ENCODE data around the gene PDXK.
A peak's percentile ranks its signal among the peaks of the same experiment; 100 is the strongest.
"Not testable (repeated sequence)": the region's sequence is repeated elsewhere in the genome, so short reads cannot be mapped to it uniquely, and the experiment has no call there.

The PDXK gene

GRCh38 chr21:43697758-43698643, 20.9 kb upstream of the PDXK start:
- DNase-seq (ENCODE audit: low spot score), result no peak

DNA sequence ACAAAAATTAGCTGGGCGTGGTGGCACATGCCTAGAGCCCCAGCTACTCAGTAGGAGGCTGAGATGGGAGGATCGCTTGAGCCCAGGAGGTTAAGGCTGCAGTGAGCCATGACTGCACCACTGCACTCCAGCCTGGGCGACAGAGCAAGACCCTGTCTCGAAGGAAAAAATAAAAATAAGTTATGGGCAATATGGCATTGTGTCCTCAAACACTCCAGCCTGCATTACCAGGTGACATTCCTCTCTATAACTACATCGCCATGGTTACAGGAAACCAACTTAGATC, 19.5 kb upstream of the PDXK start:
- DNase-seq (ENCODE audit: low spot score), result not testable (repeated sequence)

- DNase-seq (ENCODE audit: low spot score), result no peak
These were observed 18.9 kb upstream of the PDXK start for GRCh38 chr21:43699933-43700599.

- DNase-seq (ENCODE audit: low spot score), result no peak
These were observed 16.8 kb upstream of the PDXK start for GRCh38 chr21:43701936-43702784.

GRCh38 chr21:43702785-43703034, 16.2 kb upstream of the PDXK start:
- peak; percentile 53 for DNase-seq (ENCODE audit: low spot score)

GRCh38 chr21:43703035-43703880, 15.7 kb upstream of the PDXK start:
- peak; percentile 72 for DNase-seq (ENCODE audit: low spot score)

DNA sequence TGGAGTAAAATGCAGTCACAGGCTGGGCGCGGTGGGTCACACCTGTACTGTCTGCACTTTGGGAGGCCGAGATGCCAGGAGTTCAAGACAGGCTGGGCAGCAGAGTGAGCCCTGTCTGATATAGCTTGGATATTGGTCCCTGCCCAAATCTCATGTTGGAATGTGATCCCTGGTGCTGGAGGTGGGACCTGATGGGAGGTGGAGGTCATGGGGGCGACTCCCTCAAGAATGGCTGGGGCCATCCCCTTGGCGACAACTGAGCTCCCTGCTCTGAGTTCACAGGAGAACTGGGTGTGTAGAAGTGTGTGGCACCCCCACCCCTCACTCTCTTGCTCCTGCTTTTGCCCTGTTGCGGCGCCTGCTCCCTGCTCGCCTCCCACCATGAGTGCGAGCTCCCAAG, 11.5 kb upstream of the PDXK start:
- DNase-seq (ENCODE audit: low spot score), result no peak

DNA sequence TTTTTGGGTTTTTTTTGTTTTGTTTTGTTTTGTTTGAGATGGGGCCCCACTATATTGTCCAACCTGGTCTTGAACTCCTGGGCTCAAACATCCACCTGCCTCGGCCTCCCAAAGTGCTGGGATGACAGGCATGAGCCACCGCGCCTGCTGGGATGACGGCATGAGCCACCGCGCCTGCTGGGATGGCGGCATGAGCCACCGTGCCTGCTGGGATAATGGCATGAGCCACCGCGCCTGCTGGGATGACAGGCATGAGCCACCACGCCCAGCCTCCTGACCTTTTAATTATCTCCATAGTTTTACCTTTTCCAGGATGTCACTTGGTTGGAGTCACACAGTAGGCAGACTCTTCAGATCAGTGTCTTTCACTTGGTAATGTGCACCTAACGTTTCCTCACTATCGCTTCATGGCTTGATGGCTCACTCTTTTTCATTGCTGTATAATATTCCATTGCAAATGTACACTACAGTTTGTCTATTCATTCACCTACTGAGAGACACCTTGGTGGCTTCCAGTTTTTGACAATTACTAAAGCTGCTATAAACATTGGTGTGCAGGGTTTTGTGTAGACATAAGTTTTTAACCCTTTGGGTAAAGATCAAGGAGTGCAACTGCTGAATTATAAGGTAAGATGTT, 10.1 kb upstream of the PDXK start:
- DNase-seq (ENCODE audit: low spot score), result no peak

DNA sequence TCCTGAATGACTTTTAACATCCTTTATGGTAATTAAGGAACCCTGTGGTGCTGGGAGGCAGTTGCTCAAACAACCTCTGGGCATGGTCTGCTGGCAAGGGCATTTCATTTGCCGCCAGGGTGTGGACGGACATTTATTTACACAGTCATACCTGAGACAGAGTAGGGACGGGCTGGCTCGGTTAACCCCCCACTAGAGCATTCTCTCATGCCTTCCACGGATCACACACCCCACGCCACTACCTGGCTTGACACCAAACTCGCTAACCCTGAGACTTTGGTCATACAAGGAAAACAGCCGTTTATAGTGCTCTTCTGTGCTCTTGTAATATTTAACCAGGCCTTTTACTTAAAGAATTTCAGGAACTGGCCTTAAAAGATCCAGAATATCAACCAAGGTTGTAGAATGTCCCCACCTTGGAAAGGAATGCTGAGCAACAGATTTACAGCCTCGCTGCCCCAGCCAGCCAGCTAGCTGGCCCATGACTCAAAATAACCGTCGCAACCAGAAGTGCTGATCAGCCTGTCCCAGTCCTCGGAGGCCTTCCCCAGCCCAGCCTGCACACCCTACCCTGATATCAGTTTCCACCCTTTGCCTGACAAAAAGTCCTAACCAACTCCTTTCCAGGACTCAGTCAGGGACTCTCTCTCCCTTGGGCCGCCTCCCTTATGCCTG, 6.5 kb upstream of the PDXK start:
- peak; percentile 61 for DNase-seq (ENCODE audit: low spot score)

DNA sequence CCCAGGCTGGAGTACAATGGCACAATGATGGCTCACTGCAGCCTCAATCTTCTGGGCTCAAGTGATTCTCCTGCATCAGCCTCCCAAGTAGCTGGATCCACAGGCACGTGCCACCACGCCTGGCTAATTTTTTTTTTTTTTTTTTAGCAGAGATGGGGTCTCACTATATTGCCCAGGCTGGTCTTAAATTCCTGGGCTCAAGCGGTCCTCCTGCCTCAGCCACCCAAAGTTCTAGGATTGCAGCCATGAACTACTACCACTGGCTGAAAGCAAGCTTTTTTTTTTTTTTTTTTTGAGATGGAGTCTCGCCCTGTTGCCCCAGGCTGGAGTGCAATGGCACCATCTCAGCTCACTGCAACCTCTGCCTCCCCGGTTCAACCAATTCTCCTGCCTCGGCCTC, 5.8 kb upstream of the PDXK start:
- DNase-seq (ENCODE audit: low spot score), result not testable (repeated sequence)

GRCh38 chr21:43716376-43717165, 2.4 kb upstream of the PDXK start:
- peak; percentile 45 for DNase-seq (ENCODE audit: low spot score)

DNA sequence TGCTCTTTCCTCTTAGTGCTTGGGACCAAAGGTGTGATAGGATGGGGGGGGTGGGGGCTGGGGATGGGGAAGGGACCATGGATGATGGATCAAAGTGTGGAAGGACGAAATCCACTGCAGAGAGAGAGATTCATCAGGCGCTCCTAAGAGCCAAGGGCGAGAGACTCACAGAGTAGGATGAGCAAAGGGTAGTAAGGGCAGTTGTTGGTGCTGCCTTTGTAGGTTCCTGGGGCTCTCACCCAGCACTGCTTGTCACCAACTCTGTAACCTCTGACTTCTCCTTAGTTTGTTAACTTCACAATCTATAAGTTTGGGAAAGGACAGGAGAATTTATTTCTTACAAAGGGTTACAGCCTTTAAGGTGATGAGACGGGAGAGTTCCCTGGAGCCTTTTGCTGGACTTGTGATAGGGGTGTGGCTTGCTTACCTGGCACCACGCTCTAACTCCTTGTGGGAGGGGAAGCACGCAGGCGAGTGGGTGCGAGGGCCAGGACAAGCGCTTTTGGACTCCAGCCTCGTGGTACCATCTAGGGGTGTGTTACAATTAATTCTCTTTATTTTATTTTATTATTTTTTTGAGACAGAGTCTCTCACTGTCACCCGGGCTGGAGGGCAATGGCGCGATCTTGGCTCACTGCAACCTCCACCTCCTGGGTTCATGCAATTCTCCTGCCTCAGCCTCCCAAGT, 1.6 kb upstream of the PDXK start:
- no peak for DNase-seq (ENCODE audit: low spot score)

- no peak for DNase-seq (ENCODE audit: low spot score)
These were observed 710 bp upstream of the PDXK start for GRCh38 chr21:43717967-43718871.

GRCh38 chr21:43719748-43720538, 1.0 kb downstream of the PDXK start:
- no peak for DNase-seq (ENCODE audit: low spot score)

DNA sequence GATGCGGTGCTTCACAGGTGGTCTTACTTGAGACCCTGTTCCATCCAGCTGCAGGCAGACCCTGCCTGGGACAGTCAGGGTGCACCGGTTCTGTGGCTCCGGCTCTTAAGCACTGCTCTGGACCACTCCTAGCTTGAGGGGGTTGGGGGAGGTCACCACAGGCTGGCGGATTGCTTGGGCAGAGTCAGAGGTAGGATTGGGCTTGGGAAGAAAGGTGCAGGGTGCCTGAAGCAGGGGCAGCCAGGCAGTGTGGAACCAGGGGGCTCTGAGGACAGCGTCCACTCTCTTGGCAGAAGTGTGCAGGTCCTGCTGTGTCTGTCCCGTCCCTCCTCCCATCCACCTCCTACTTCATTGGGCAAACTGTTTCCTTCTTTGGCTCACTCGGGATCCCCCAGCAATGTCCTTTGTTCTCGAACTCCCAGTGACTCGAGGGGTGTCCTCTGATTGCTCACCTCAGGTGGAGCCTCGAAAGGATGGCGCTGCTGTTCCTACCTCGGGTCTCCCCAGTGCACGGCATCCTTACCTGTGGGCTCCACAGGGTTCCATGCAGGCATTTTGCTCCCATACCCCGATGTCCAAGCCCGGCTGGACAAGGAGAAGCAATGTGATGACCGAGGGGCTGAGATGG, 1.7 kb downstream of the PDXK start:
- no peak for DNase-seq (ENCODE audit: low spot score)

- no peak for DNase-seq (ENCODE audit: low spot score)
These were observed 2.3 kb downstream of the PDXK start for GRCh38 chr21:43721206-43721605.

GRCh38 chr21:43721939-43722338, 3.0 kb downstream of the PDXK start:
- DNase-seq (ENCODE audit: low spot score), result no peak

Measured in GM03348 (cell line).